Measurements from ENCODE around the gene PIP4K2C.

DNA sequence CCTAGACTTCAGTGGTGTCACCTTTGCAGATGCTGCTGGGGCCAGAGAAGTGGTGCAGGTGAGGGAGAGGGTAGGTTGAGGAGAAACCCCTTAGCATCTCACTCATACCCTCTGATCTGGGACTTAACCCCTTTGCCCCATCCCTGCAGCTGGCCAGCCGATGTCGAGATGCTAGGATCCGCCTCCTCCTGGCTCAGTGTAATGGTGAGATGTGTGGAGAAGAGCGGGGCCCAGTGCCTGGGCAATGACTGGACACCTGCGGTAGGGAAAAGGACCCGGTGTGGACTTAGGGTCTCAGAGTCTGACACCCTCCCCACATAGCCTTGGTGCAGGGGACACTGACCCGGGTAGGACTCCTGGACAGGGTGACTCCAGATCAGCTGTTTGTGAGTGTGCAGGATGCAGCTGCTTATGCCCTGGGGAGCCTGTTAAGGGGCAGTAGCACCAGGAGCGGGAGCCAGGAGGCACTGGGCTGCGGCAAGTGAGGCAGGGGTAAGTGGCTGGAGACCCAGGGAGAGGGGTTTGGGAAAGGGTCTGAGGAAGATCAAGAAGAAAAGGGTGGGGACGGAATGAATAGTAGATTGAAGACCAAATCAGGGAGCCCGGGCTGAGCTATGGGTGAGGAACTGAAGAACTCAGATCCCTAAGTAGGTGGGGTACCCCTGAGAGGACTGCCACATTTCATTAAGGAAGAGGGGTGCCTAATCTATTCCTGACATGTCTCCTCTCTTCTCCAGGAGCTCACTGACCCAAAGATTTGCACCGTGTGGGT, 34.5 kb downstream of the PIP4K2C start:
- TF ChIP-seq, protein P1, sequence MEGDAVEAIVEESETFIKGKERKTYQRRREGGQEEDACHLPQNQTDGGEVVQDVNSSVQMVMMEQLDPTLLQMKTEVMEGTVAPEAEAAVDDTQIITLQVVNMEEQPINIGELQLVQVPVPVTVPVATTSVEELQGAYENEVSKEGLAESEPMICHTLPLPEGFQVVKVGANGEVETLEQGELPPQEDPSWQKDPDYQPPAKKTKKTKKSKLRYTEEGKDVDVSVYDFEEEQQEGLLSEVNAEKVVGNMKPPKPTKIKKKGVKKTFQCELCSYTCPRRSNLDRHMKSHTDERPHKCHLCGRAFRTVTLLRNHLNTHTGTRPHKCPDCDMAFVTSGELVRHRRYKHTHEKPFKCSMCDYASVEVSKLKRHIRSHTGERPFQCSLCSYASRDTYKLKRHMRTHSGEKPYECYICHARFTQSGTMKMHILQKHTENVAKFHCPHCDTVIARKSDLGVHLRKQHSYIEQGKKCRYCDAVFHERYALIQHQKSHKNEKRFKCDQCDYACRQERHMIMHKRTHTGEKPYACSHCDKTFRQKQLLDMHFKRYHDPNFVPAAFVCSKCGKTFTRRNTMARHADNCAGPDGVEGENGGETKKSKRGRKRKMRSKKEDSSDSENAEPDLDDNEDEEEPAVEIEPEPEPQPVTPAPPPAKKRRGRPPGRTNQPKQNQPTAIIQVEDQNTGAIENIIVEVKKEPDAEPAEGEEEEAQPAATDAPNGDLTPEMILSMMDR (conservative IDR thresholded peaks at IDR 0.05; ENCODE audit: low read depth, low read length), result no peak
- TF ChIP-seq EZH2 (IDR thresholded peaks at IDR 0.05; ENCODE audit: low read length, unreplicated experiment), result no peak
- no peak for TF ChIP-seq EZH2phosphoT487 (IDR thresholded peaks at IDR 0.05; ENCODE audit: borderline replicate concordance, low read length)

All from PC-3 (cell line).